ENCODE results near the gene MRPS27. TPM values are rescaled to one million over a fixed set of nuclear protein-coding genes. Genes with fewer than 3 reads are reported as not detected.

MRPS27 gene
- total RNA-seq, 1 donor from 2014 or later = 26.0 TPM

DNA sequence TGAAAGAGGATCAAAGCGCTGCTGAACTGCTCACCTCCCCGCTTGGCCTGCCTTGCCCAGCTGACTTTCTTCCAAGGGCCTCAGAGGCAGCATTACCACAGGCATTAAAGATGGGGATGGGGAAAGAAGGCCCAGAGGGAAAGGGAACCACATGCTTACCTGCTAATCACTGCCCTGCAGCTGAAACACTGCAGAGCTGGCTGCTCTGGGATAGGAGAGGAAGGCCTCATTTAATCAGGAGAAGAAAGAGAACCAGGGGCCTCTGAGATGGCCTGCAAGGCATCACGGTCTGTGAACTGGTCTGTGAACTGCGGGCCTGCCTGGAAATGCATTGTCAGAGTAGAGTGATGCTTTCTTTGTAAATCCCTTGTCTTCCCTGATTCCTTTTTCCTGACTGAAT, 44.9 kb upstream of the MRPS27 start:
- Mint-ChIP-seq H3K4me1 (ENCODE audit: low read depth) (peaks cover 32% of the 10 kb centered on the region), H3K36me3 (ENCODE audit: low read depth) (peaks cover 12% of the 10 kb centered on the region), H3K9me3 (ENCODE audit: low read depth) (peaks cover 3% of the 10 kb centered on the region), H3K4me3 (ENCODE audit: unreplicated experiment) (no peak overlapping the region), H3K27me3 (ENCODE audit: low read depth) (no peaks in the 10 kb centered on the region), H3K27ac (ENCODE audit: unreplicated experiment) (no peak overlapping the region)
- TF ChIP-seq, protein P1, sequence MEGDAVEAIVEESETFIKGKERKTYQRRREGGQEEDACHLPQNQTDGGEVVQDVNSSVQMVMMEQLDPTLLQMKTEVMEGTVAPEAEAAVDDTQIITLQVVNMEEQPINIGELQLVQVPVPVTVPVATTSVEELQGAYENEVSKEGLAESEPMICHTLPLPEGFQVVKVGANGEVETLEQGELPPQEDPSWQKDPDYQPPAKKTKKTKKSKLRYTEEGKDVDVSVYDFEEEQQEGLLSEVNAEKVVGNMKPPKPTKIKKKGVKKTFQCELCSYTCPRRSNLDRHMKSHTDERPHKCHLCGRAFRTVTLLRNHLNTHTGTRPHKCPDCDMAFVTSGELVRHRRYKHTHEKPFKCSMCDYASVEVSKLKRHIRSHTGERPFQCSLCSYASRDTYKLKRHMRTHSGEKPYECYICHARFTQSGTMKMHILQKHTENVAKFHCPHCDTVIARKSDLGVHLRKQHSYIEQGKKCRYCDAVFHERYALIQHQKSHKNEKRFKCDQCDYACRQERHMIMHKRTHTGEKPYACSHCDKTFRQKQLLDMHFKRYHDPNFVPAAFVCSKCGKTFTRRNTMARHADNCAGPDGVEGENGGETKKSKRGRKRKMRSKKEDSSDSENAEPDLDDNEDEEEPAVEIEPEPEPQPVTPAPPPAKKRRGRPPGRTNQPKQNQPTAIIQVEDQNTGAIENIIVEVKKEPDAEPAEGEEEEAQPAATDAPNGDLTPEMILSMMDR (IDR thresholded peaks at IDR 0.05) = no peak
- no peak for DNase-seq (ENCODE audit: low spot score)

DNA sequence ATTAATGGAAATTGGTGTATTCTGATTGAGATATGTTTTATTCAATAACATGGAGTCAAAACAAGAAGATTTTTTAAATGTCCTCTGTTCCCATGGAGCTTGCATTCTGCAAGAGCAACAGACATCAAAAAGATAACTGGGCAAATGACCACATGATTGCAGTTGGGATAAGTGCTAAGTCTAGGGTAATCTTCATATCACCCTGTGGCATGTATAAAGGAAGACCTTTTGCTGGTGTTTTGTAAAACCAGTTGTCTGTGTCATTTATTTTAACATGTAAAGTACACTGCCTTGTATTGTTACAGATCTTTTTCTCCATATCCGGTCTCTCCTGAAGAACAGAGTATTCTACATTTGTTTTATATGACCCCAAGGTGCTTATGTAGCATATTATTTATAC, 44.1 kb upstream of the MRPS27 start:
- no peak overlapping the region for H3K4me3 Mint-ChIP-seq (ENCODE audit: unreplicated experiment)
- H3K4me1 Mint-ChIP-seq (ENCODE audit: low read depth) = peaks cover 31% of the 10 kb centered on the region
- H3K36me3 Mint-ChIP-seq (ENCODE audit: low read depth) = peaks cover 15% of the 10 kb centered on the region
- H3K9me3 Mint-ChIP-seq (ENCODE audit: low read depth) = peaks cover 3% of the 10 kb centered on the region
- DNase-seq (ENCODE audit: low spot score) = no peak
- H3K27ac Mint-ChIP-seq (ENCODE audit: unreplicated experiment) = no peak overlapping the region
- no peaks in the 10 kb centered on the region for H3K27me3 Mint-ChIP-seq (ENCODE audit: low read depth)
- TF ChIP-seq, protein P1 (IDR thresholded peaks at IDR 0.05) = no peak

DNA sequence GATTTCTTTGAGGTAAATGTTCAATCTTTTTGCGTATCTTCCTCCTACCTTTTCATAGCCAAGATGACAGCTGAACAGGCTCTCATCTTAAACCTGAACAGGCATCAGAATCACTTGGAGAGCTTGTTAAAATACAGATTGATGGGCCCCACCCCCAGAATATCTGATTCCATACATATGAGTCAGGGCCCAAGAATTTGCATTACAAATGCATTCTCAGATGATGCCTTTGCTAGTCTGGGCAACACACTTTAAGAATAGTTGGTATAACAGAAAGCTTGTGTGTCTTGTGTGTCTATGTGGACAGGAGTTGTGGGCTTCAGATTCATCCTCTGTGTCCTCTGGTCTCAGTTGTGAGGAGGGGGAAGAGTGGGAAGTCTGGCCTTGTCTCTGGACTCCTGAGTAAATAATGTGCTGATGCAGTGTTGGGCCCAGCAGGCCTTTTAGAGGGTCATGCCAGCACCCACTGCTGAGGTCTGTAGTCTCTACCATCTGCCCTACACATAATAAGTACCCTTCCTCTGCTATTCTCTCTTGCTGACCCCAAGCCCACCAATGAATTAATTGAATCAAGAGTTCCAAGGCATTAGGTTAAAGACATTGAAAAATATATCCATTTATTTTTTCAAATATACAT, 43.2 kb upstream of the MRPS27 start:
- Mint-ChIP-seq H3K27ac (ENCODE audit: unreplicated experiment) (peak overlapping the region; percentile 90), H3K4me1 (ENCODE audit: low read depth) (peaks cover 27% of the 10 kb centered on the region), H3K9me3 (ENCODE audit: low read depth) (peaks cover 3% of the 10 kb centered on the region), H3K27me3 (ENCODE audit: low read depth) (no peaks in the 10 kb centered on the region), H3K4me3 (ENCODE audit: unreplicated experiment) (no peak overlapping the region), H3K36me3 (ENCODE audit: low read depth) (peaks cover 15% of the 10 kb centered on the region)
- DNase-seq (ENCODE audit: low spot score) = no peak
- TF ChIP-seq, protein P1 (IDR thresholded peaks at IDR 0.05) = no peak

DNA sequence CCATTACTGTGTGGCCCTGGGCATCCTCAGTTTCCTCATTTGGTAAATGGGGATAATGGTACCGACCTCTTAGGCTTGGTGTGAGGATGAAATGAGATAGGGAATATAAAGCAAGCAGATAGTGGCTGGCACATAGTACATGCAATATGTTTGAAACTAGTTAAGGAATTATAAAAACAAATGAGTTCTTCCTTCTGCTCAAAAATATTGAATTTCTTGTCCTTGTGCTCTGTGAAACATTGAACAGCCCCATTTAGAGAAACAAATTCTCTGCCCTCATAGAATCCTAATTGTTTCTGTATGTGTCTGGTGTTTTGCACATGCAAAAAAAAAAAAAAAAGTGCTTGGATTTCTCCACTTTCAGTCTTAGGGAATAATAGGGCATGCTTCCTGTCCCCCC, 39.8 kb upstream of the MRPS27 start:
- peaks cover 21% of the 10 kb centered on the region for H3K36me3 Mint-ChIP-seq (ENCODE audit: low read depth)

DNA sequence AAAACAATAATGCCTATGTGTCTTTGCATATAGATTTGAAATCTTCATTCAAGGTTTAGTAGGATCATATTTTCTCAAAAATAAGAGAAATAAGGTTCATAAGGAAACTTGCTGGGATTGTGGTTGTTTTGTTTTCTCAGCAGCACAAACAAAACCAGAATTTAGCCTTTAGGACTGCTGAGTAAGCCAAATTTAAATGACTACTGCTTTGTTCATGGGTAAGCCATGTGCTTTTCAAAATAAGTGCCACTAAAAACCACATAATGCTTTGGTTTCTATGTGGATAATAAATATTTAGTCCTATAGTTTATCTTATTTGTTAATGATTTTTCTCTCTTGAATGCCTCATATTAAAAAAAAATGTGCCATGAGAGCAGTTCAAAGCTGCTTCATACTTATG, 38.9 kb upstream of the MRPS27 start:
- Mint-ChIP-seq H3K4me1 (ENCODE audit: low read depth) (peaks cover 14% of the 10 kb centered on the region), H3K9me3 (ENCODE audit: low read depth) (peaks cover 3% of the 10 kb centered on the region), H3K27ac (ENCODE audit: unreplicated experiment) (no peak overlapping the region), H3K27me3 (ENCODE audit: low read depth) (no peaks in the 10 kb centered on the region), H3K36me3 (ENCODE audit: low read depth) (peaks cover 21% of the 10 kb centered on the region), H3K4me3 (ENCODE audit: unreplicated experiment) (no peak overlapping the region)
- TF ChIP-seq, protein P1 (IDR thresholded peaks at IDR 0.05) = no peak
- DNase-seq (ENCODE audit: low spot score) = no peak

More for the DNA sequence above, 39.8 kb upstream of the MRPS27 start:
- Mint-ChIP-seq H3K4me3 (ENCODE audit: unreplicated experiment) (no peak overlapping the region), H3K9me3 (ENCODE audit: low read depth) (peaks cover 3% of the 10 kb centered on the region), H3K4me1 (ENCODE audit: low read depth) (peaks cover 14% of the 10 kb centered on the region), H3K27me3 (ENCODE audit: low read depth) (no peaks in the 10 kb centered on the region), H3K27ac (ENCODE audit: unreplicated experiment) (no peak overlapping the region)
- TF ChIP-seq, protein P1 (IDR thresholded peaks at IDR 0.05) = no peak
- DNase-seq (ENCODE audit: low spot score) = no peak

Measured in chondrocyte (in vitro differentiated cells).